Activated CD4-positive, alpha-beta T cell treated with anti-CD3 and anti-CD28 coated beads, Interleukin-2, amount 10 ng/mL, durations not matched to agents 24 days and 14 days (primary cell): ENCODE data around the gene C1QTNF7. TPM values are rescaled to one million over a fixed set of nuclear protein-coding genes. Genes with fewer than 3 reads are reported as not detected.

ENCODE experiments used
- DNase-seq: peaks from one replicate; pipeline ENCODE4 v3.0.0; 2022
- H3K27ac Mint-ChIP-seq: one replicate; pipeline ENCODE4 v1.8.0; 2022; ENCODE audit warnings: mild to moderate bottlenecking, mixed read lengths
- H3K27me3 Mint-ChIP-seq: one replicate; pipeline ENCODE4 v1.8.0; 2022; ENCODE audit warnings: mixed read lengths
- H3K36me3 Mint-ChIP-seq: one replicate; pipeline ENCODE4 v1.8.0; 2022; ENCODE audit warnings: low read depth, mild to moderate bottlenecking, mixed read lengths
- H3K4me1 Mint-ChIP-seq: one replicate; pipeline ENCODE4 v1.8.0; 2021; ENCODE audit warnings: mixed read lengths
- H3K4me3 Mint-ChIP-seq: one replicate; pipeline ENCODE4 v1.8.0; 2022; ENCODE audit warnings: mild to moderate bottlenecking, moderate library complexity, mixed read lengths
- H3K9me3 Mint-ChIP-seq: one replicate; pipeline ENCODE4 v1.8.0; 2021; ENCODE audit warnings: mixed read lengths
- intact Hi-C: fragments of 100-400 bp; cut with micrococcal nuclease; formaldehyde crosslinking; loops from one replicate; pipeline ENCODE4 v1.15.1; 2023
- total RNA-seq: library from RNA; stranded (reverse); gene quantifications from 2 replicates; pipeline ENCODE4 v1.2.3, GENCODE V29; 2022

The C1QTNF7 gene
- total RNA-seq, 1 donor from 2014 or later = not detected

GRCh38 chr4:15400226-15400625 lies 27.6 kb upstream of the C1QTNF7 start:
- intact Hi-C loops = no loop called here
- Mint-ChIP-seq H3K4me3 (no peak overlapping the region), H3K27ac (no peak overlapping the region), H3K9me3 (no peaks in the 10 kb centered on the region), H3K36me3 (no peaks in the 10 kb centered on the region), H3K27me3 (peaks cover 2% of the 10 kb centered on the region), H3K4me1 (peaks cover 20% of the 10 kb centered on the region)
- no peak for DNase-seq

DNA sequence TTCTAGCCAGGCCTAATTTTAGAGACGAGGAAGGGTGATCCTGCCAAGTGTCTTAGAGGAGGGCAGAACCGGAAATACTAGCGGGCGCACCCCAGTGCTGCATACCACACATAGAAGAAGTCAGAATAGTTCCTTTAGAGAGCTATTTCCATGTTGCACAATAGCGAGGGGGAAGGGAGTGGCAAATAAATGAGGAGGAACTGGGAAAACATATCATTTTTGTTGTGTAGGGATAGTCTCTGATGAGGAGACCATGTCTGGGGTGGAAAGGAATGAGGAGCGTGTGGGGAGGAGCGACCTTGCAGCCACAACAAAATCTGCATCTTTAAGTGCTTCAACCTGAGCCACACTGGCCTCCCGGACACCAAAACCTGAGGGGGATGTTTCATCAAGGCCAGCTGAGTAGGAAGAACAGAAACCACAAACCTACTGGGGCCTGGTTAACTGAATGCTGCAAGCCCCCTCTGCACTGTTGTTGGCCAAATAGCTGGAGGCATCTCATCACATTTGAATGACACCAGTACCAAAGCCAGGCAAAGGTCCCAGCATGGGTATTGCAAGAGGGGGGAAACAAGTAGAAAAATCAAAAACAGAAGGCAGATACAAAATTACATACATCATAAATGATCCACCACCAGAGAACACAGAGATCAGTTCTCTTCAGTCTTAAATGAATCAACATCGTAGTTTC lies 26.7 kb upstream of the C1QTNF7 start:
- intact Hi-C loops = no loop called here
- Mint-ChIP-seq H3K4me3 (peak overlapping the region; percentile 76), H3K4me1 (peaks cover 20% of the 10 kb centered on the region), H3K36me3 (no peaks in the 10 kb centered on the region), H3K27me3 (peaks cover 6% of the 10 kb centered on the region), H3K27ac (peak overlapping the region; percentile 17), H3K9me3 (no peaks in the 10 kb centered on the region)
- DNase-seq = peak; percentile 69

DNA sequence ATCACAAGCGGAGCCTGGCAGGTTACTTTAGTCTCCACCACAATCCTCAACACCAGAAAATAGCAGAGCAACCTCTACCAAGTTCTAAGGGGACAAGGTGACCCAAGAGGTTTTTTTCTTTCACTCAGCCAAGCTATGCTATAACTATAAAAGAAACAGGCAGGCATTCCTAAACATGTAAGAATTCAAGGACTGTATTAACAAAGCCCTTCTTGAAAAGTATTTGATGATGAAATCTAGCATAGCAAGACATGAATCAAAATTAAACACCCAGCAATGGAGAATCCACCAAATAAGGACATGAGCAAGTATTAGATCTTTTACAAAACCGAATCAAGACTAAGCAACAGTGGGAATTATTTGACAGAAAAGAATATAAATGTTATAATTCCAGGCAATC lies 25.7 kb upstream of the C1QTNF7 start:
- Mint-ChIP-seq H3K27ac (no peak overlapping the region), H3K4me1 (peaks cover 20% of the 10 kb centered on the region), H3K36me3 (no peaks in the 10 kb centered on the region), H3K4me3 (no peak overlapping the region), H3K9me3 (no peaks in the 10 kb centered on the region), H3K27me3 (peaks cover 8% of the 10 kb centered on the region)
- intact Hi-C loops = no loop called here
- no peak for DNase-seq

DNA sequence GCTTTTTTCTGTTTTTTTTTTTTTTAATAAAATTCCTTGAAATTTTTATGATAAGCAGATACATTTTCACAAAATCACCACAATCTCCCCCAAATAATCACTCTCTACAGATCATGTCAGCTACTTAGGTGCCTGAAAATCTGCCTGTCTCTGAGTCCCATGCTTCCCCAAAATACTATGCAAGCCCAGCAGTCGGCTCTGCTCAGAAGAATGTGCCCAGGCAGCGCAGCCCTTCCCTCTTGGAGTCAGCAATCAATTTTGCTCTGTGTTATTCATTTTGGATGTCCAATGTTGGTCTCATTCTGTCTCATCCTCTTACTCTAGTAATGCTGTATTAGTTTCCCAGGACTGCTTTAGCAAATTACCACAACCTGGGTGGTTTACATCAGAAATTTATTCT lies 24.9 kb upstream of the C1QTNF7 start:
- H3K4me3 Mint-ChIP-seq = no peak overlapping the region
- H3K27me3 Mint-ChIP-seq = peaks cover 8% of the 10 kb centered on the region
- no peak overlapping the region for H3K27ac Mint-ChIP-seq
- no peak for DNase-seq
- no peaks in the 10 kb centered on the region for H3K9me3 Mint-ChIP-seq
- peaks cover 20% of the 10 kb centered on the region for H3K4me1 Mint-ChIP-seq
- H3K36me3 Mint-ChIP-seq = no peaks in the 10 kb centered on the region
- intact Hi-C loops = no loop called here

DNA sequence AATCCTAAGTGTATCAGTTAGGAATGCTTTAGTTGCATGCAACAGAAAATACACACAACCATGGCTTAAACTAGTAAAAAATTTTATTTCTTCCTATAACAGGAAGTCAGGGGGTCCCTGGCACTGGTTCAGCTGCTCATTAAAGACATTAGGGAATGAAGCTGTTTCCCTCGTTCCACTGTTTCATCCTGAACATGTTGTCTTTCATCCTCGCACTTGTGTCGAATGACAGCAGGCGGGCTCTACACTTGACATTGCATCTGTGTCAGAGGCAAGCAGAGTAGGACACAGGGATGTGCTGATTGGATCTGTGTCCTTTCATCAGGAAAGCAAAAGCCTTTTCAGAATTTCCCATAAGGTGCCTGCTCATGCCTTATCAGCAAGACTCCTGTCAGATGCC lies 22.8 kb upstream of the C1QTNF7 start:
- peaks cover 8% of the 10 kb centered on the region for H3K27me3 Mint-ChIP-seq

DNA sequence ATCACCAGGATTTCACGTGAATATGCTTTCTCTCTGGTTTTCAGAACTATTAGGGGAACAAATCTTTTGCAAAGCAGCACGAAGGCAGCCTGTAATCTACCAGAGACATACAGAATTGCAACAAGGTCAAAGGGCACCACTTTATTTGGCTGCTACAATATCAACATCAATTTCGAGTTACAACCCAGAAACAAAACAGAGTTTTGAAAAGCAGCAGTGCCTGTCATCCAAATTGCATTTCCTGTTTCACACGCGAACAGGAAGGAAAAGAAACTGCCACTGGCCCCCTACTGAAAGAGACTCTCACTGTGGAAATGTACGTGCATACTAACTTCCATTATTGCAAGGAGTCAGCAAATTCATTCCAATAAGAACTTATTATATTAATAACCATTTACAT lies 17.1 kb upstream of the C1QTNF7 start:
- Mint-ChIP-seq H3K4me3 (peak overlapping the region; percentile 45), H3K9me3 (no peaks in the 10 kb centered on the region), H3K36me3 (no peaks in the 10 kb centered on the region), H3K27me3 (peaks cover 4% of the 10 kb centered on the region), H3K27ac (no peak overlapping the region), H3K4me1 (peaks cover 15% of the 10 kb centered on the region)
- intact Hi-C loops = no loop called here
- DNase-seq = peak; percentile 70

More for the DNA sequence above, 22.8 kb upstream of the C1QTNF7 start:
- no peaks in the 10 kb centered on the region for H3K9me3 Mint-ChIP-seq
- H3K36me3 Mint-ChIP-seq = no peaks in the 10 kb centered on the region
- H3K27ac Mint-ChIP-seq = no peak overlapping the region
- intact Hi-C loops = no loop called here
- H3K4me3 Mint-ChIP-seq = no peak overlapping the region
- peaks cover 20% of the 10 kb centered on the region for H3K4me1 Mint-ChIP-seq
- no peak for DNase-seq

DNA sequence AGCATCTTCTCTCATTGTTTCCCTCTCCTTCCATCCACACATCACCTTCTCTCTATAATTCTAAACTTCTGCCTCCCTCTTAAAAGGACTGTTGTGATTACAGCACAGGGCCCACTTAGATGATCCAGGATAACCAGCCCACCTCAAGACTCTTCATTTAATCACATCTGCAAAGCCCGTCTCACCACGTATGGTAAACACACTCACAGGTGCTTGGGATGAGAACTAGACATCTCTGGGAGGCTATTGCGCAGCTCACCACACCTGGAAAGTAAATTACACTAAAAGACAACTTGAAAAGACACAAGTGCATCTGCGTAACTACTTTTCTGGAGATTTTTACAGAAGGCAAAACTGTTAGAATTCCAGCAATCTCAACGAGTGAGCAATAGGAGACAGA lies 15.4 kb upstream of the C1QTNF7 start:
- Mint-ChIP-seq H3K4me3 (no peak overlapping the region), H3K4me1 (peaks cover 15% of the 10 kb centered on the region), H3K9me3 (no peaks in the 10 kb centered on the region), H3K36me3 (no peaks in the 10 kb centered on the region), H3K27ac (no peak overlapping the region), H3K27me3 (no peaks in the 10 kb centered on the region)
- intact Hi-C loops = no loop called here
- no peak for DNase-seq

- peaks cover 15% of the 10 kb centered on the region for H3K4me1 Mint-ChIP-seq
- no peaks in the 10 kb centered on the region for H3K36me3 Mint-ChIP-seq
- no peak overlapping the region for H3K27ac Mint-ChIP-seq
- H3K9me3 Mint-ChIP-seq = peaks cover under 1% of the 10 kb centered on the region
- H3K27me3 Mint-ChIP-seq = no peaks in the 10 kb centered on the region
- intact Hi-C loops = no loop called here
- DNase-seq = no peak
- H3K4me3 Mint-ChIP-seq = no peak overlapping the region
Observed at GRCh38 chr4:15413010-15413622, 14.7 kb upstream of the C1QTNF7 start.

DNA sequence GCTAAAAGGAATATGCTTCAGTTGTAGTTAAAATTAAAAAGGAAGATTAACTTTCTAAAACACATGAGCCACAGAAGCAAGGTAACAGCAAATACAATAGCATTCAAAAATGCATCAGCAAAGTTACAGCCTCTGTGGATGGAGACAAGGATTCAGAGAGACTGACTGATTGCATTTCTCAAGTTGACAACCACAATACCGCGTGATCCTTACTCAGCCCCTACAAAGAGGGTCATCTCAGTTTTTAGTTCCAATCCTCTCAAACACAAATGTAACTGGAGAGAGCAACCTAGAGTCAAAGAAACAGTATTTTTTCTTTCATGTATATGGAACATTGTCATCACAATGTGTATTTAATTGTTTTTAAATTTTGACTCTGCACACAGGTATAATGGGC lies 14.2 kb upstream of the C1QTNF7 start:
- Mint-ChIP-seq H3K4me3 (no peak overlapping the region), H3K36me3 (no peaks in the 10 kb centered on the region), H3K27me3 (no peaks in the 10 kb centered on the region), H3K4me1 (peaks cover 15% of the 10 kb centered on the region), H3K27ac (no peak overlapping the region), H3K9me3 (peaks cover 6% of the 10 kb centered on the region)
- intact Hi-C loops = no loop called here
- no peak for DNase-seq

DNA sequence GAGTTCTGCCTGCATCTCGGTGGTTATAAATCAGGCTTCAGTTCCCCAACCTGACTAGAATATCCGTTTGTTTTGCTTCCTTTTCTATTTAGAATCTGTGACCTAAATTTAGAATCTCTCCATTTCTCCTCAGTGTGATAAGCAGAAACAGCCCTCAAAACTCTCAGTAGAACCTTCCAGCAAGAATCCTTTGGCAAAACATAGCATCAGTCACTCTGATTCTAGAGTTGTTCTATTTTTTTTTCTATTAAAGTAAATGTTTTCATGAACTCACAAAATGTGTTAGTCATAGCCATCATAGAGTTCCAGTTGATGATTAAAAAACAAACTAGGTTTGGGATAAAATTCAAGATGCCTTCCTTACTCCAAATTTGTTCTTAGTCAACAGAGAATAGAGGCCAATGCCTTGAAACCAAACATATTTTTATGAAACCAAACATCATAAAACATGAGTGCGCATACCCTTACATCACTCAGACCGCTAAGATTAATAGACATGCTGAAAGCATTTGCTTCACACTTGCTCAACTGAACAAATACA lies 13.2 kb upstream of the C1QTNF7 start:
- Mint-ChIP-seq H3K4me1 (peaks cover 15% of the 10 kb centered on the region), H3K4me3 (no peak overlapping the region), H3K27ac (no peak overlapping the region), H3K27me3 (no peaks in the 10 kb centered on the region), H3K9me3 (peaks cover 6% of the 10 kb centered on the region), H3K36me3 (no peaks in the 10 kb centered on the region)
- intact Hi-C loops = no loop called here
- DNase-seq = no peak

DNA sequence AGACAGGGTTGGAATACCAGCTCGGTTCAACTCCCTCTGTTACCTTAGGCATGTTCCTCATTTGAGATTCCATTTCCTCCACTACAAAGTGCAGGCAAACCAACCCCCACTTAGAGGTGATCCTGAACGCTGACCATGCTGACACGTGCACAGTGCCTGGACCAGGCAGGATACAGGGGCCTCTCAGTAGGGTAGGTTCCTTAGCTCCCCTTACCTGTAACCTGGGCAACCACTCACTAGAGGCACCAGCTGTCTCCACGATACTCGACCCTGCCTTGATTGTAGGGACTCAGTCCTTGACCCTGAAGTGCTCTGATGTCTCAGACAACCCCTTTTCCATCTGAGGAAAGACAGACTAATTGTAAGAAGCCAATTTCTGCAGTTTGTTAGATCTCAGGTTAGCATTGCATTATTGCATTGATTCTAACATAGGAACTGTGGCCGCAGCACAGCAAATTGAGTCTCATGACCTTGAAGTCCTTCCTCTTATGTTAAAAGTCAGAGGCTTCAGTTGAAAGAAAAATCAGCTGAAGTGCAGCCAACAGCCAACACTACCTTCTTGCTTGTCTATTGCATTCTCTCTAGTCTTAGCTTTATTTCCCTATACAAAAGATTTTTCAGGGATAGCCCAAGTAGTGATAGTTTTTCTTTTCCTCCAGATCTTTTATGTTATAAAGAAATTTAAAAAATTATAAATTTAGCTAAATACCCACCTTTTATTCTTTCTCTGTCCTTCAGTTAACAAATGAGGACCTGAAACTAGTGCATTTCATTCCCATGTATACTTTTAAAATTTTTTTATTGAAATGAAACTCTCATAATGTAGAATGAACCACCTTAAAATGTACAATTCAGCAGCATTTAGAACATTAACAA lies 11.2 kb upstream of the C1QTNF7 start:
- intact Hi-C loops = no loop called here
- peaks cover 6% of the 10 kb centered on the region for H3K9me3 Mint-ChIP-seq
- H3K27me3 Mint-ChIP-seq = no peaks in the 10 kb centered on the region
- no peak overlapping the region for H3K27ac Mint-ChIP-seq
- no peak overlapping the region for H3K4me3 Mint-ChIP-seq
- H3K36me3 Mint-ChIP-seq = no peaks in the 10 kb centered on the region
- peaks cover 9% of the 10 kb centered on the region for H3K4me1 Mint-ChIP-seq
- DNase-seq = no peak

- Mint-ChIP-seq H3K4me1 (peaks cover 9% of the 10 kb centered on the region), H3K27me3 (no peaks in the 10 kb centered on the region), H3K36me3 (no peaks in the 10 kb centered on the region), H3K4me3 (no peak overlapping the region), H3K9me3 (peaks cover 6% of the 10 kb centered on the region), H3K27ac (no peak overlapping the region)
- intact Hi-C loops = no loop called here
- DNase-seq = no peak
Observed at GRCh38 chr4:15417233-15417660, 10.6 kb upstream of the C1QTNF7 start.

DNA sequence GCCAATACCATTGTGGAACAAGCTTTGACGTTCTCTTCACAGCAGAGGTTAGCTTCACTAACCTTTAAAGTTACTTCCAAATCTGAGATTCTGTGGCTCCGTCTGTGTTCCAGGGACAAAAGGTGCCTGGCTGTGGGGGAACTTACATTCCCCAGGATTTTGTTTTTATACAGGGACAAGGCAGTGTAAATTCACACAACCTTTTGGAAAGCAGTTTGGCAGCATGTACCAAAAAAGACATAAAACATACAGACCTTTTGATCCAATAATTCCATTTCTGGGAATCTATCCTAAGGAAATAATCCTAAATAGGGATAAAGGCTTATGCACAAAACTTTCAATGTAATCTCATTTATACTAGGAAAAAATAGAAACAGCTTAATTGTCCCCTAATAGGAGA lies 8.9 kb upstream of the C1QTNF7 start:
- H3K4me1 Mint-ChIP-seq = peaks cover 10% of the 10 kb centered on the region
- DNase-seq = no peak
- H3K4me3 Mint-ChIP-seq = no peak overlapping the region
- H3K9me3 Mint-ChIP-seq = peaks cover 6% of the 10 kb centered on the region
- no peak overlapping the region for H3K27ac Mint-ChIP-seq
- intact Hi-C loops = no loop called here
- H3K27me3 Mint-ChIP-seq = no peaks in the 10 kb centered on the region
- H3K36me3 Mint-ChIP-seq = no peaks in the 10 kb centered on the region

GRCh38 chr4:15420642-15421041 lies 7.2 kb upstream of the C1QTNF7 start:
- Mint-ChIP-seq H3K27me3 (no peaks in the 10 kb centered on the region), H3K36me3 (no peaks in the 10 kb centered on the region), H3K4me3 (no peak overlapping the region), H3K9me3 (peaks cover 6% of the 10 kb centered on the region), H3K27ac (no peak overlapping the region), H3K4me1 (peaks cover 20% of the 10 kb centered on the region)
- intact Hi-C loops = no loop called here
- DNase-seq = no peak
